Calu3 (cell line): ENCODE measurements around the gene PITPNB. TPM values are rescaled to one million over a fixed set of nuclear protein-coding genes. Genes with fewer than 3 reads are reported as not detected.

Experiments
- BruUV-seq: library from RNA; stranded (reverse); fragments of 400-500 nt; replicated peaks from 2 replicates; lab custom pipeline; 2021; lab: Mats Ljungman, UMichigan
- CTCF ChIA-PET: fragments of 300-600 bp; sonication (Branson Sonifier 250); formaldehyde crosslinking; loops from one replicate; lab custom pipeline; 2022; ENCODE audit warnings: antibody characterized with exemption; lab: Charles Lee
- DNase-seq: peaks from one replicate; pipeline ENCODE4 v3.0.0; 2022
- H3K27ac Mint-ChIP-seq: one replicate; pipeline ENCODE4 v1.8.0; 2022; ENCODE audit warnings: mixed read lengths; ENCODE audit not compliant: unreplicated experiment
- H3K27me3 Mint-ChIP-seq: one replicate; pipeline ENCODE4 v1.8.0; 2022; ENCODE audit warnings: mixed read lengths; ENCODE audit not compliant: unreplicated experiment
- H3K36me3 Mint-ChIP-seq: one replicate; pipeline ENCODE4 v1.8.0; 2022; ENCODE audit warnings: mild to moderate bottlenecking, moderate library complexity, mixed read lengths; ENCODE audit not compliant: insufficient read depth, unreplicated experiment
- H3K4me1 Mint-ChIP-seq: one replicate; pipeline ENCODE4 v1.8.0; 2022; ENCODE audit warnings: mild to moderate bottlenecking, low read depth, mixed read lengths; ENCODE audit not compliant: unreplicated experiment
- H3K4me3 Mint-ChIP-seq: one replicate; pipeline ENCODE4 v1.8.0; 2022; ENCODE audit warnings: mild to moderate bottlenecking, low read depth, moderate library complexity, mixed read lengths; ENCODE audit not compliant: unreplicated experiment
- H3K9me3 Mint-ChIP-seq: one replicate; pipeline ENCODE4 v1.8.0; 2022; ENCODE audit warnings: low read depth, mixed read lengths; ENCODE audit not compliant: unreplicated experiment
- intact Hi-C: fragments of 100-400 bp; cut with micrococcal nuclease; formaldehyde crosslinking; loops from one replicate; pipeline ENCODE4 v1.10.0; 2022; ENCODE audit not compliant: unreplicated experiment
- total RNA-seq: library from RNA; stranded (reverse); gene quantifications from 2 replicates; pipeline ENCODE4 v1.2.3, GENCODE V29; 2022
- TF ChIP-seq, protein P1 (sequence below): fragments of 200-600 bp; IDR thresholded peaks from one replicate; pipeline ENCODE4 v1.8.0; 2022; ENCODE audit warnings: antibody characterized with exemption; ENCODE audit not compliant: unreplicated experiment

PITPNB gene
- total RNA-seq, 1 experiment from 2014 or later, result 136 TPM

DNA sequence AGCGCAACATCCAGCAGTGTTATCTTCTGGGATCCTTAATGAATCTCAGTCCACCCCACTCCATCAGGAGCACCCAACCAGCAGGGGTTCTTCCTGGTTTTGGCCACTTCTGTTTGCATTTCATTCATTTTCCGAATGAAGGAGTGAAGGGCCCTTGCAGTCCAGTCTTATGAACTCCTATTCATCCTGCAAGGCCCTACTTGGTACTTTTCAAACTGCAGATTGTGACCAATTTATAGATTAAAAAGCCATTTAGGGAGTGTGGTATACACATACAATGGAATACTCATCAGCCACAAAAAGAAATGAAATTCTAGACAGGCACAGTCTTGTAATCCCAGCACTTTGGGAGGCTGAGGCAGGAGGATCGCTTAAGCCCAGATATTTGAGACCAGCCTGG, 107.3 kb downstream of the PITPNB start:
- Mint-ChIP-seq H3K36me3 (no peaks in the 10 kb centered on the region), H3K4me1 (no peaks in the 10 kb centered on the region), H3K4me3 (no peak overlapping the region), H3K9me3 (no peaks in the 10 kb centered on the region), H3K27me3 (peaks cover 57% of the 10 kb centered on the region), H3K27ac (no peak overlapping the region)
- intact Hi-C loops, result no loop called here
- TF ChIP-seq, protein P1, sequence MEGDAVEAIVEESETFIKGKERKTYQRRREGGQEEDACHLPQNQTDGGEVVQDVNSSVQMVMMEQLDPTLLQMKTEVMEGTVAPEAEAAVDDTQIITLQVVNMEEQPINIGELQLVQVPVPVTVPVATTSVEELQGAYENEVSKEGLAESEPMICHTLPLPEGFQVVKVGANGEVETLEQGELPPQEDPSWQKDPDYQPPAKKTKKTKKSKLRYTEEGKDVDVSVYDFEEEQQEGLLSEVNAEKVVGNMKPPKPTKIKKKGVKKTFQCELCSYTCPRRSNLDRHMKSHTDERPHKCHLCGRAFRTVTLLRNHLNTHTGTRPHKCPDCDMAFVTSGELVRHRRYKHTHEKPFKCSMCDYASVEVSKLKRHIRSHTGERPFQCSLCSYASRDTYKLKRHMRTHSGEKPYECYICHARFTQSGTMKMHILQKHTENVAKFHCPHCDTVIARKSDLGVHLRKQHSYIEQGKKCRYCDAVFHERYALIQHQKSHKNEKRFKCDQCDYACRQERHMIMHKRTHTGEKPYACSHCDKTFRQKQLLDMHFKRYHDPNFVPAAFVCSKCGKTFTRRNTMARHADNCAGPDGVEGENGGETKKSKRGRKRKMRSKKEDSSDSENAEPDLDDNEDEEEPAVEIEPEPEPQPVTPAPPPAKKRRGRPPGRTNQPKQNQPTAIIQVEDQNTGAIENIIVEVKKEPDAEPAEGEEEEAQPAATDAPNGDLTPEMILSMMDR, result no peak
- BruUV-seq, result no TSS peak
- no peak for DNase-seq
- CTCF ChIA-PET, result no interaction called here

DNA sequence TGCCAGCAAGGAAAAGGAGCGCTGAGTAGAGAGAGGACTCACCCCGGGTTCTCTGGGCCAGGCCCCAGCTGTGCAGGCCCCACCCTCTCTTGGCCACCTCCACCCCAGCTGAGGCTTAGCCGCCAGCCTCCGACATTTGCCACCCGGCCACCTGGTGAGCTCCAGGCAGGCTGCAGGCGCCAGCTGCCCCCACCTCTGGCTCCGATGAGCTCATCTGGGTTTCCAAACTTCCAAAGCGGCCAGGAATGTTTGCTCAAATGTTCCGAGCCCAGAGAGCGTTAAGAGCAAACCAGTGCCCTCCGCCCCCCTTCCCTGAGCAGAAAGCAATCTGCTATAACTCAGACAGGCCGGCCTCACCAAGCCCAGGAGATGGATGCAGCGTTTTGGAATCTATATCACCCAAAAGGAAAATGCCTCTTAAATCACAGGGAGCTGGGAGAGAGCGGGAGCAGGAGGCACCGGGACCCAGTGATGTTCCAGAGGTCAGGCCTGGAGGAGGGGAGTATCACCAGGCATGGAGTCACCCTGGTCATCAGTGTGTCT, 108.4 kb downstream of the PITPNB start:
- intact Hi-C loops, result no loop called here
- BruUV-seq, result no TSS peak
- CTCF ChIA-PET, result interaction anchor here (0.6 to 0.7 kb wide), 2 partner anchors 69 to 431 kb away, joined by 3 read pairs; no protein-coding TSS in a partner anchor
- Mint-ChIP-seq H3K27me3 (peaks cover 50% of the 10 kb centered on the region), H3K4me1 (no peaks in the 10 kb centered on the region), H3K27ac (no peak overlapping the region), H3K4me3 (no peak overlapping the region), H3K9me3 (no peaks in the 10 kb centered on the region), H3K36me3 (no peaks in the 10 kb centered on the region)
- TF ChIP-seq, protein P1, result no peak
- no peak for DNase-seq

DNA sequence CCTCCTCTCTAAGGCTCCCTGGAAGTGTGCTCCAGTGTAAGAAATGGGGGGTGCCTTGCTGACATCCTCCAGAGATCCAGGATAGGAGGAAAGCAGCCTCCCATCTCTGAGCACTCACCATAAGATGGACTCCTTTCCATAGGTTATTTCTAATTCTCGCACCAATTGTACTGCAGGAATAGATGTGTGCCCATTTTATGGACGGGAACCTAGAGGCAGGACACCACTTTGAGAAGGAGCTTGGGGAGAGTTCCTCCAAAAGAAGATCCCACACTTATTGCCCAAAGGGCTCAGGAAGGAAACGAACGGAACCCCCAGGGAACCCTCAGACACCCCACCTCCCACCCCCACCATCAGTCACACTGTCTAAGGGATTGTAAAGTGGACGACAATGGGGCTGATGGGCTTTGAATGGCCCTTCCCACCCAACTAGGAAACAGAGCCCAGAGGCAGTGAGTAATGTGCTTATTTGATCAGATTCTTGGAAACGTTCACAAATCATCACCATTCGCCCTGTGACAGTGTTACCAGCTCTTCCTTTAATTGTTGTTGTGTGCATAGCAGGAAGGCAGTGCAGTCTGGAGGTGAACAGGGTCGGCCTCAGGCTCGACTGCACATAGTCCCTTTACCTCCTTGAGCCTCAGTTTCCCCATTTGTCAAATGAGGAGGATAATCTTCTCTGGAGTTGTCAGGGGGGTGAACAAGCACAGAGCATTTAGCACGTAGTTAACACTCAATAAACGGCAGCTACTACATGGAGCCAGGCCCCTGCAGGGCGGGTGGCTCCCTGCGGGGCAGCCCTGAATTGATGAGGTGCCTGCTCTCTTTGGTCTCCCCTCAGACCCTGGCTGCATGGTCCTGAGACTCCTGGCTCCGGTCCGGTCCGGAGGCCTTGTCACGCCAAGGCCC, 109.1 kb downstream of the PITPNB start:
- TF ChIP-seq, protein P1, result no peak
- no peak overlapping the region for H3K27ac Mint-ChIP-seq

DNA sequence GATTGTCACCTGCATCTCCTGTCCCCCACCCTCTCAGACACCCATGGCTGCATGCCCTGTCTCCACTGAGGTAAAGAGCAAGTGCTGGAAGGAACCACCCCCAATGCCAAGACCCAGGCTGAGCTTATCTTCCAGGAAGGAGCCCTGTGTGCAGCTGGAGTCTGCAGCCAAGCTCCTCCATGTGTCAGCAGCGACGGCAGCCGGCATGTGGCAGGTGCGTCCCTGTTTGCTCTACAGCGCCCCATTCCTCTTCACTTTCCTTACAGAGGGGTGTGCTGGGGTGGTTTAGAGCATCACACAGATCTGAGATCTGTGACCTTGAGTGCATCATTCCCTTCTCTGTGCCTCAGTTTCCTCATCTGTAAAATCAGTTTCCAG, 109.8 kb downstream of the PITPNB start:
- Mint-ChIP-seq H3K9me3 (no peaks in the 10 kb centered on the region), H3K27me3 (peaks cover 53% of the 10 kb centered on the region), H3K4me1 (peaks cover 8% of the 10 kb centered on the region), H3K27ac (no peak overlapping the region), H3K36me3 (peaks cover 6% of the 10 kb centered on the region), H3K4me3 (no peak overlapping the region)
- intact Hi-C loops, result loop anchor here (10.0 kb wide), 1 partner anchor 184 kb away; no protein-coding TSS in a partner anchor
- no TSS peak for BruUV-seq
- CTCF ChIA-PET, result no interaction called here
- no peak for DNase-seq
- TF ChIP-seq, protein P1, result no peak

More for the DNA sequence above, 109.1 kb downstream of the PITPNB start:
- no TSS peak for BruUV-seq
- peaks cover under 1% of the 10 kb centered on the region for H3K4me1 Mint-ChIP-seq
- H3K27me3 Mint-ChIP-seq, result peaks cover 52% of the 10 kb centered on the region
- intact Hi-C loops, result loop anchor here (10.0 kb wide), 1 partner anchor 185 kb away; no protein-coding TSS in a partner anchor
- H3K4me3 Mint-ChIP-seq, result no peak overlapping the region
- H3K36me3 Mint-ChIP-seq, result peaks cover under 1% of the 10 kb centered on the region
- no peak for DNase-seq
- CTCF ChIA-PET, result interaction anchor here (0.7 kb wide), 1 partner anchor 431 kb away, joined by 3 read pairs; no protein-coding TSS in a partner anchor
- no peaks in the 10 kb centered on the region for H3K9me3 Mint-ChIP-seq
